ENCODE measurements around the gene NR6A1. TPM values are rescaled to one million over a fixed set of nuclear protein-coding genes. Genes with fewer than 3 reads are reported as not detected.

NR6A1 gene
- total RNA-seq, 1 donor = 0.36 TPM

- Histone ChIP-seq H3K27ac (ENCODE audit: low read depth, low read length) (no peak overlapping the region), H3K27me3 (ENCODE audit: insufficient read depth, low read length) (peaks cover 54% of the 10 kb centered on the region), H3K4me3 (ENCODE audit: insufficient read depth, low read length) (peak overlapping the region; percentile 80), H3K36me3 (ENCODE audit: insufficient read depth, low read length) (no peaks in the 10 kb centered on the region), H3K9me3 (ENCODE audit: low read depth, low read length) (no peaks in the 10 kb centered on the region), H3K4me1 (ENCODE audit: insufficient read depth, low read length) (peaks cover 7% of the 10 kb centered on the region), H3K79me2 (ENCODE audit: insufficient read depth, low read length) (no peaks in the 10 kb centered on the region), H3K4me2 (ENCODE audit: insufficient read depth, low read length) (peak overlapping the region; percentile 84), H2AFZ (ENCODE audit: low read length) (peak overlapping the region; percentile 80), H4K20me1 (ENCODE audit: insufficient read depth, low read length) (peaks cover 11% of the 10 kb centered on the region)
- no peak for TF ChIP-seq CTCF (IDR thresholded peaks at IDR 0.05; ENCODE audit: extremely low read depth, low read depth, low read length)
- DNase-seq (ENCODE audit: insufficient read length, low spot score, missing footprints) = peak; percentile 71
These were observed 621 bp downstream of the NR6A1 start for GRCh38 chr9:124770359-124771020.

DNA sequence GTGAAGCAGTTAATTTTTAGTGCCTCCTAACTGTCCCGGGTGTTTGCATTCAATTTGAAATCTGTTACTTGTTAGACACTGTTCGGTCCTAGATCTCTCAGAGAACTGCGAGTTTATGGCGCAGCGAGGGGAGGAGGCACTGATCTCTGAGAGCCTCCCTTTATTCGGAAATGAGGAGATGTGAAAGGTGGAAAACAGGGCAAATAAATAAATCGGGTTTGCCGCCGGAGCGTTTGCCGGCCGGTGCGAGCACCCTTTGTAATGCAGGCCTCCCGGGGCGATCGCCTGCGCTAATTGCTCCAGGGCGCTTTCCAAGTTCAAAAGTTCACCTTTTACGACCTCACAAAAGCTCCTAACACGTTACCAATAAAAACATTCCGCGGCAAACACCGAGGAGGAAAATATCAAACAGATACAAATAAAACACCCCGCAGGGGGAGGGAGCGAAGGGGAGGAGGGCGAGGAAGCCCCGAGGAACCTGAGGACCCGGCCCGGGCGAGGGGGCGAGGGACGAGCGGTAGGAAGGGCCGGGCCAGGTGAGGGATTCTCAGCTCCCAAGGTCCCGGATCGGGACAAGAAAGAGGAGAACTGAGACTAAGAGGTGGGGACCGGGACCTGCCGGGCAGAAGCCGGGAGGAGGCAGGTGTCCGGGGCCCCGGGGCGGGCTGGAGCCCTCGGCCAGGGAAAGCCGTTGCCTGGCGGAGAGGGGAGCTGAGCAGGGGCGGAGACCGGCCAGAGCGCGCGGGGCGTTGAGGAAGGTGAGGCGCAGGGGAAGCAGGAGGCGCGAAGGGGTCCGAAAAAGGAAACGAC is 1.4 kb downstream of the NR6A1 start:
- H3K27me3 ChIP-seq (ENCODE audit: insufficient read depth, low read length) = peaks cover 61% of the 10 kb centered on the region
- no peak overlapping the region for H2AFZ ChIP-seq (ENCODE audit: low read length)
- no peaks in the 10 kb centered on the region for H3K79me2 ChIP-seq (ENCODE audit: insufficient read depth, low read length)
- peaks cover 11% of the 10 kb centered on the region for H4K20me1 ChIP-seq (ENCODE audit: insufficient read depth, low read length)
- DNase-seq (ENCODE audit: insufficient read length, low spot score, missing footprints) = peak; percentile 67
- no peaks in the 10 kb centered on the region for H3K9me3 ChIP-seq (ENCODE audit: low read depth, low read length)
- H3K27ac ChIP-seq (ENCODE audit: low read depth, low read length) = no peak overlapping the region
- peak overlapping the region; percentile 59 for H3K4me2 ChIP-seq (ENCODE audit: insufficient read depth, low read length)
- TF ChIP-seq CTCF (IDR thresholded peaks at IDR 0.05; ENCODE audit: extremely low read depth, low read depth, low read length) = no peak
- H3K4me3 ChIP-seq (ENCODE audit: insufficient read depth, low read length) = peak overlapping the region; percentile 80
- no peaks in the 10 kb centered on the region for H3K36me3 ChIP-seq (ENCODE audit: insufficient read depth, low read length)
- H3K4me1 ChIP-seq (ENCODE audit: insufficient read depth, low read length) = peaks cover 7% of the 10 kb centered on the region

DNA sequence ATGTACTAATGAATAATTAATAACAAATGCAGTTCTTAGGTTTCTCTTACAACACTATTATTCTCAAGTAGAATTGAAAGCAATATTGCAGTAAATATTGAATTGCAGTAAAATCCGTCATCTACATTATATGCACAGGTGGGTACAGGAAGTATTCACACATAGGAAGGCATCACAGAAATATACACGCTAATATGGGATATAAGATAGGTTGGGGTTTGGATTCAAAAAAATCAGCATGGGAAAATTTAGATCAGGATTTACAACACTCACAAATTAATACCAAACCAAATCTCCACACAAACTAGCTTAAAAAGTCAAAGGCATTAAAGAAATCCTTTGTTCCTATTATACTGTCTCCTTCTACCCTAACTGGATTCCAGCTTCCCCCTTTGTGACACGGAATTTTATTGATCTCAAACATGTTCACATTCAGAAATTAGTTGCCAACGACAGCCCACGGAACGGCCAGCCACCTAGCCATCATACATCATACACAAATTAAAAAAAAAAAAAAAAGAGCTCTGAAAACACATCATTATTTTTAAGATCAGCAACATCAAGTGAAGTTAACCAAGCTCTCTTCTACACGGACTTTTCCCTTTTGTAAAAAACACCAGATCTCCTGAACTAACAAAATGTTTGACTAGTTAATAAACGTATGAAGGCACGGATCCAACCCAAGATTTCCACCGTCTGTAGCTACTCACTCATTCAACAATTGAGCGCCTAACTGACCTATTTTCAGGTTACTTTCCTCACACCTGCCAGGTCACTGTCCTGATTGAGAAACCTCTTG is 2.2 kb downstream of the NR6A1 start:
- Histone ChIP-seq H4K20me1 (ENCODE audit: insufficient read depth, low read length) (peaks cover 11% of the 10 kb centered on the region), H3K4me3 (ENCODE audit: insufficient read depth, low read length) (no peak overlapping the region), H3K9me3 (ENCODE audit: low read depth, low read length) (no peaks in the 10 kb centered on the region), H3K27me3 (ENCODE audit: insufficient read depth, low read length) (peaks cover 68% of the 10 kb centered on the region), H3K79me2 (ENCODE audit: insufficient read depth, low read length) (no peaks in the 10 kb centered on the region), H3K4me1 (ENCODE audit: insufficient read depth, low read length) (peaks cover 7% of the 10 kb centered on the region), H3K4me2 (ENCODE audit: insufficient read depth, low read length) (no peak overlapping the region), H3K27ac (ENCODE audit: low read depth, low read length) (no peak overlapping the region), H3K36me3 (ENCODE audit: insufficient read depth, low read length) (no peaks in the 10 kb centered on the region), H2AFZ (ENCODE audit: low read length) (no peak overlapping the region)
- no peak for TF ChIP-seq CTCF (IDR thresholded peaks at IDR 0.05; ENCODE audit: extremely low read depth, low read depth, low read length)
- no peak for DNase-seq (ENCODE audit: insufficient read length, low spot score, missing footprints)

Data from osteoblast (primary cell).